MCF 10A (cell line): ENCODE results near the gene RASSF5. TPM values are rescaled to one million over a fixed set of nuclear protein-coding genes. Genes with fewer than 3 reads are reported as not detected.
A peak's percentile ranks its signal among the peaks of the same experiment; 100 is the strongest.

Experiments used
- BruUV-seq: library from RNA; stranded (reverse); fragments of 400-500 nt; replicated peaks from 2 replicates; lab custom pipeline; 2021; lab: Mats Ljungman, UMichigan
- CTCF ChIA-PET: fragments of 300-600 bp; sonication (Branson Sonifier 250); formaldehyde crosslinking; extraction: SDS; loops from one replicate; lab custom pipeline; 2021; ENCODE audit warnings: antibody characterized with exemption, inconsistent platforms; lab: Yijun Ruan, JAX
- POLR2A ChIA-PET: fragments of 300-600, 350-650 bp; sonication (Branson Sonifier 250); formaldehyde crosslinking; extraction: SDS; loops from one replicate; lab custom pipeline; 2020; ENCODE audit warnings: antibody characterized with exemption, inconsistent platforms; lab: Yijun Ruan, JAX
- DNase-seq: peaks from one replicate; pipeline ENCODE4 v3.0.0-alpha.2; 2018; ENCODE audit not compliant: unreplicated experiment
- H3K27ac Mint-ChIP-seq: one replicate; pipeline ENCODE4 v1.8.0; 2022; ENCODE audit warnings: mild to moderate bottlenecking, low read depth, mixed read lengths; ENCODE audit not compliant: unreplicated experiment
- H3K27me3 Mint-ChIP-seq: one replicate; pipeline ENCODE4 v1.8.0; 2022; ENCODE audit warnings: mixed read lengths; ENCODE audit not compliant: insufficient read depth, unreplicated experiment
- H3K36me3 Mint-ChIP-seq: one replicate; pipeline ENCODE4 v1.8.0; 2022; ENCODE audit warnings: mild to moderate bottlenecking, moderate library complexity, mixed read lengths; ENCODE audit not compliant: insufficient read depth, unreplicated experiment
- H3K4me1 Mint-ChIP-seq: one replicate; pipeline ENCODE4 v1.8.0; 2022; ENCODE audit warnings: mixed read lengths; ENCODE audit not compliant: insufficient read depth, unreplicated experiment
- H3K4me3 Mint-ChIP-seq: one replicate; pipeline ENCODE4 v1.8.0; 2022; ENCODE audit warnings: mild to moderate bottlenecking, moderate library complexity, mixed read lengths; ENCODE audit not compliant: unreplicated experiment
- H3K9me3 Mint-ChIP-seq: one replicate; pipeline ENCODE4 v1.8.0; 2022; ENCODE audit warnings: mixed read lengths; ENCODE audit not compliant: unreplicated experiment
- CTCF ChIP-seq: fragments of 200-600 bp; IDR thresholded peaks from one replicate; pipeline ENCODE4 v1.8.0; 2022; ENCODE audit warnings: antibody characterized with exemption, mild to moderate bottlenecking; ENCODE audit not compliant: unreplicated experiment
- intact Hi-C: fragments of 100-400 bp; cut with micrococcal nuclease; formaldehyde crosslinking; loops from 2 replicates; pipeline ENCODE4 v1.14.1; 2022
- total RNA-seq: library from RNA; stranded (reverse); gene quantifications from 2 replicates; pipeline ENCODE4 v1.2.3, GENCODE V29; 2022

Gene RASSF5
- total RNA-seq, 1 experiment from 2014 or later = 8.3 TPM

GRCh38 chr1:206469411-206469932 is 37.9 kb upstream of the RASSF5 start:
- H3K4me3 Mint-ChIP-seq = peak overlapping the region; percentile 75
- H3K4me1 Mint-ChIP-seq = peaks cover 50% of the 10 kb centered on the region
- POLR2A ChIA-PET = interaction anchor here (0.5 to 3.6 kb wide), 19 partner anchors 9 to 1328 kb away, joined by 3 to 32 read pairs (median 4); partner anchors contain the start of genes EIF2D and RASSF5
- BruUV-seq = no TSS peak
- peak; percentile 57 for DNase-seq
- H3K36me3 Mint-ChIP-seq = peaks cover 7% of the 10 kb centered on the region
- intact Hi-C loops = no loop called here
- H3K9me3 Mint-ChIP-seq = no peaks in the 10 kb centered on the region
- H3K27me3 Mint-ChIP-seq = peaks cover 13% of the 10 kb centered on the region
- CTCF ChIA-PET = interaction anchor here (0.6 to 3.4 kb wide), 25 partner anchors 8 to 583 kb away, joined by 3 to 70 read pairs (median 4); partner anchors contain the start of genes DYRK3, EIF2D and PFKFB2
- H3K27ac Mint-ChIP-seq = peak overlapping the region; percentile 61
- TF ChIP-seq CTCF = no peak

DNA sequence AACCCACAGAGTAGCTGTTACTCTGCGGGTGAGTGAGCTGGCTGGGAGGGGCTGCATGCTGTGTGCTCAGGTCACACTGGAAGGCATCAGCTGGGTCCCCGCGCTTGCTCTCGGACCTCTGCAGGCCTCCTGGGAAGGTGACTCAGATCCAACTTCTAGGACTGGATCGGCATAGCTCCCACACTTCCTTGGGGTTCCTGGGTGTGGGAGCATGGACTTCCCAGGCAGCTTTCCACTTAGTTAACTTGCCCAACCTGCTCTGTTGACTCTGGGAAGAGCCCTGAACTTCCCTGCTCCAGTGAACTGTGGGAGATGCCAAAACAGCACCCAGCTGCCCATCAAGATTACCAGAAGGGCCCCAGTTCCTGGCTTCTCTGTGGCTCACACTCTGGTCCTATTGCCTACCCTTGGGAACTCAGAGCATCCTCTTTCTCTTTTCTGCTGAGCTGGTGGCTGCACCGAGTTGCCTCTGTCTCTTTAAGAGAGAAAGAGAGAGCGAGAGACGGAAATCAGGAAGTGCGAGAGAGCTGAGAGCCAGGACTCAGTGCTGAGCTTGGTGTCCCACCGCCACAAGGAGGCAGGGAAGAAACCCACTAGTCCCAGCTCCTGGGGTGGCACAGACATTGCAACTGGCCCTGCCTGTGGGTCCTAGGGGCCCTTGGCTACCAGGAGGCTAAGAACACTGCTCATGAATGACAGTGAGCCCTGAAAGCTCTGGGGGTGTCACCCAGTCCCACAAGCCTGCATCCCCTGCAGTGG is 37.2 kb upstream of the RASSF5 start, which contains the start of gene IKBKE:
Gene IKBKE, plus strand, starts transcription at position 544 of the 759 bp plus-strand sequence. CDS start 2,752 bp downstream, outside the sequence.
- CTCF ChIA-PET = interaction anchor here (0.5 to 3.4 kb wide), 33 partner anchors 8 to 847 kb away, joined by 3 to 70 read pairs (median 4); partner anchors contain the start of genes DYRK3, EIF2D, IL20 and PFKFB2

GRCh38 chr1:206470692-206471414 is 36.5 kb upstream of the RASSF5 start:
- intact Hi-C loops = loop anchor here (1.0 to 10.0 kb wide), 2 partner anchors 8 to 604 kb away; no protein-coding TSS in a partner anchor
- BruUV-seq = no TSS peak
- H3K9me3 Mint-ChIP-seq = no peaks in the 10 kb centered on the region
- H3K36me3 Mint-ChIP-seq = peaks cover 19% of the 10 kb centered on the region
- peaks cover 13% of the 10 kb centered on the region for H3K27me3 Mint-ChIP-seq
- peaks cover 41% of the 10 kb centered on the region for H3K4me1 Mint-ChIP-seq
- peak overlapping the region; percentile 75 for H3K4me3 Mint-ChIP-seq
- ChIA-PET POLR2A (interaction anchor here (0.8 to 3.6 kb wide), 20 partner anchors 9 to 576 kb away, joined by 3 to 32 read pairs (median 4); partner anchors contain the start of genes DYRK3, EIF2D and RASSF5), CTCF (interaction anchor here (0.5 to 3.4 kb wide), 30 partner anchors 7 to 846 kb away, joined by 3 to 70 read pairs (median 4); partner anchors contain the start of genes EIF2D and IL20)
- no peak for TF ChIP-seq CTCF
- DNase-seq = peak; percentile 74
- H3K27ac Mint-ChIP-seq = peak overlapping the region; percentile 61

More for the DNA sequence above, 37.2 kb upstream of the RASSF5 start, which contains the start of gene IKBKE:
- intact Hi-C loops = loop anchor here (1.0 to 10.0 kb wide), 2 partner anchors 9 to 605 kb away; no protein-coding TSS in a partner anchor
- peak within 1 kb of the TSS; percentile 75 for H3K4me3 Mint-ChIP-seq
- peaks cover 13% of the 10 kb centered on the region for H3K27me3 Mint-ChIP-seq
- peak; percentile 85 for DNase-seq
- BruUV-seq = no TSS peak
- no peak for TF ChIP-seq CTCF
- no peaks in the 10 kb centered on the region for H3K9me3 Mint-ChIP-seq
- peaks cover 43% of the 10 kb centered on the region for H3K4me1 Mint-ChIP-seq
- H3K36me3 Mint-ChIP-seq = peaks cover 12% of the 10 kb centered on the region
- peak within 1 kb of the TSS; percentile 61 for H3K27ac Mint-ChIP-seq
- POLR2A ChIA-PET = interaction anchor here (0.5 to 3.6 kb wide), 29 partner anchors 9 to 877 kb away, joined by 3 to 32 read pairs (median 4); partner anchors contain the start of genes DYRK3, EIF2D and RASSF5
